GM10266 (cell line): ENCODE data around the gene WARS2.

ENCODE experiments used
- DNase-seq: peaks from one replicate; pipeline ENCODE4 v3.0.0; 2012; ENCODE audit errors: extremely low spot score
- CTCF ChIP-seq: IDR thresholded peaks from 2 replicates; pipeline ENCODE4 v1.5.1; 2012; ENCODE audit warnings: mild to moderate bottlenecking, low read depth; ENCODE audit not compliant: control insufficient read depth, insufficient read depth; ENCODE audit errors: missing control alignments

WARS2 gene

GRCh38 chr1:119006406-119007279 is 133.8 kb downstream of the WARS2 start:
- peak; percentile 12 for DNase-seq
- TF ChIP-seq CTCF, result no peak

- TF ChIP-seq CTCF, result no peak
- DNase-seq, result peak; percentile 16
Observed at GRCh38 chr1:119005724-119006405, 134.6 kb downstream of the WARS2 start.

GRCh38 chr1:119004781-119005180 is 135.7 kb downstream of the WARS2 start:
- no peak for TF ChIP-seq CTCF

GRCh38 chr1:119004129-119004527 is 136.3 kb downstream of the WARS2 start:
- peak; percentile 11 for DNase-seq
- no peak for TF ChIP-seq CTCF

More at GRCh38 chr1:119004781-119005180, 135.7 kb downstream of the WARS2 start:
- DNase-seq, result peak; percentile 5

GRCh38 chr1:119003413-119004128 is 136.9 kb downstream of the WARS2 start:
- DNase-seq, result peak; percentile 11
- no peak for TF ChIP-seq CTCF

- no peak for TF ChIP-seq CTCF
- no peak for DNase-seq
Observed at GRCh38 chr1:119002028-119002686, 138.3 kb downstream of the WARS2 start.
